OCI-LY1 (cell line): ENCODE data around the gene EVA1C.

Experiments
- H2AFZ ChIP-seq: fragments of 200-600 bp; sonication (generic), shearing (Covaris generic); 2 replicates; pipeline ENCODE4 v1.6.0; 2014; ENCODE audit warnings: antibody characterized with exemption, mild to moderate bottlenecking, low read length
- H3F3A ChIP-seq: fragments of 200-600 bp; sonication (generic), shearing (Covaris generic); 2 replicates; pipeline ENCODE4 v1.6.0; 2014; ENCODE audit warnings: mild to moderate bottlenecking, antibody characterized with exemption, low read length, moderate library complexity; ENCODE audit not compliant: insufficient read depth
- H3K27ac ChIP-seq: fragments of 200-600 bp; sonication (generic); 2 replicates; pipeline ENCODE4 v1.5.1; 2014; ENCODE audit warnings: low read length, mixed run types, mild to moderate bottlenecking, low read depth; ENCODE audit not compliant: poor library complexity, severe bottlenecking
- H3K27me3 ChIP-seq: fragments of 200-600 bp; sonication (generic); 2 replicates; pipeline ENCODE4 v1.6.0; 2014; ENCODE audit warnings: antibody characterized with exemption, mild to moderate bottlenecking, low read length, moderate library complexity; ENCODE audit not compliant: insufficient read depth
- H3K36me3 ChIP-seq: fragments of 200-600 bp; sonication (generic); 2 replicates; pipeline ENCODE4 v1.6.1; 2014; ENCODE audit warnings: mild to moderate bottlenecking, antibody characterized with exemption, low read length, moderate library complexity, mixed read lengths; ENCODE audit not compliant: insufficient read depth
- H3K4me1 ChIP-seq: fragments of 200-600 bp; sonication (generic); 2 replicates; pipeline ENCODE4 v1.5.1; 2014; ENCODE audit warnings: mild to moderate bottlenecking, low read length, moderate library complexity; ENCODE audit not compliant: insufficient read depth, severe bottlenecking
- H3K4me2 ChIP-seq: fragments of 200-600 bp; sonication (generic), shearing (Covaris generic); 2 replicates; pipeline ENCODE4 v1.6.1; 2014; ENCODE audit warnings: low read length
- H3K4me3 ChIP-seq: fragments of 200-600 bp; sonication (generic); 2 replicates; pipeline ENCODE4 v1.5.1; 2014; ENCODE audit warnings: low read length, low read depth, mild to moderate bottlenecking, mixed read lengths; ENCODE audit not compliant: poor library complexity, severe bottlenecking
- H3K79me2 ChIP-seq: fragments of 200-600 bp; shearing (Covaris generic); 2 replicates; pipeline ENCODE4 v1.6.1; 2016; ENCODE audit warnings: mixed run types, low read length, mixed read lengths; ENCODE audit not compliant: insufficient read depth
- H3K9ac ChIP-seq: fragments of 200-600 bp; sonication (generic), shearing (Covaris generic); 2 replicates; pipeline ENCODE4 v1.6.1; 2014; ENCODE audit warnings: mild to moderate bottlenecking, low read length, mixed read lengths
- H3K9me2 ChIP-seq: fragments of 200-600 bp; sonication (generic), shearing (Covaris generic); 2 replicates; pipeline ENCODE4 v1.6.1; 2014; ENCODE audit warnings: low read depth, mild to moderate bottlenecking, low read length, mixed read lengths
- H3K9me3 ChIP-seq: fragments of 200-600 bp; shearing (Covaris generic); 2 replicates; pipeline ENCODE4 v1.6.1; 2014; ENCODE audit warnings: low read length, mixed read lengths
- H4K20me1 ChIP-seq: fragments of 200-600 bp; sonication (generic), shearing (Covaris generic); 2 replicates; pipeline ENCODE4 v1.6.0; 2016; ENCODE audit warnings: mild to moderate bottlenecking, low read length; ENCODE audit not compliant: insufficient read depth
- EZH2 ChIP-seq: fragments of 200-600 bp; sonication (generic), shearing (Covaris generic); IDR thresholded peaks from 2 replicates; pipeline ENCODE4 v1.8.0; 2017; ENCODE audit warnings: borderline replicate concordance, mixed run types, mild to moderate bottlenecking, antibody characterized with exemption, low read length, moderate library complexity, mixed read lengths
- TF ChIP-seq, protein P1 (sequence below): fragments of 200-600 bp; sonication (generic), shearing (Covaris generic); IDR thresholded peaks from 2 replicates; pipeline ENCODE4 v1.5.1; 2017; ENCODE audit warnings: mild to moderate bottlenecking, antibody characterized with exemption, low read length, moderate library complexity, mixed read lengths

The EVA1C gene

GRCh38 chr21:32562426-32562825, 149.9 kb downstream of the EVA1C start:
- H4K20me1 ChIP-seq, result no peaks in the 10 kb centered on the region

GRCh38 chr21:32562915-32563314, 150.4 kb downstream of the EVA1C start:
- peaks cover 6% of the 10 kb centered on the region for H3K9me3 ChIP-seq
- no peak for TF ChIP-seq EZH2
- TF ChIP-seq, protein P1, sequence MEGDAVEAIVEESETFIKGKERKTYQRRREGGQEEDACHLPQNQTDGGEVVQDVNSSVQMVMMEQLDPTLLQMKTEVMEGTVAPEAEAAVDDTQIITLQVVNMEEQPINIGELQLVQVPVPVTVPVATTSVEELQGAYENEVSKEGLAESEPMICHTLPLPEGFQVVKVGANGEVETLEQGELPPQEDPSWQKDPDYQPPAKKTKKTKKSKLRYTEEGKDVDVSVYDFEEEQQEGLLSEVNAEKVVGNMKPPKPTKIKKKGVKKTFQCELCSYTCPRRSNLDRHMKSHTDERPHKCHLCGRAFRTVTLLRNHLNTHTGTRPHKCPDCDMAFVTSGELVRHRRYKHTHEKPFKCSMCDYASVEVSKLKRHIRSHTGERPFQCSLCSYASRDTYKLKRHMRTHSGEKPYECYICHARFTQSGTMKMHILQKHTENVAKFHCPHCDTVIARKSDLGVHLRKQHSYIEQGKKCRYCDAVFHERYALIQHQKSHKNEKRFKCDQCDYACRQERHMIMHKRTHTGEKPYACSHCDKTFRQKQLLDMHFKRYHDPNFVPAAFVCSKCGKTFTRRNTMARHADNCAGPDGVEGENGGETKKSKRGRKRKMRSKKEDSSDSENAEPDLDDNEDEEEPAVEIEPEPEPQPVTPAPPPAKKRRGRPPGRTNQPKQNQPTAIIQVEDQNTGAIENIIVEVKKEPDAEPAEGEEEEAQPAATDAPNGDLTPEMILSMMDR, result no peak
- no peak overlapping the region for H2AFZ ChIP-seq
- no peak overlapping the region for H3K4me3 ChIP-seq
- no peaks in the 10 kb centered on the region for H3K79me2 ChIP-seq
- no peak overlapping the region for H3K27ac ChIP-seq
- H3K4me2 ChIP-seq, result no peak overlapping the region
- H3K9me2 ChIP-seq, result no peaks in the 10 kb centered on the region
- H3K27me3 ChIP-seq, result no peaks in the 10 kb centered on the region
- H3F3A ChIP-seq, result no peaks in the 10 kb centered on the region
- no peaks in the 10 kb centered on the region for H3K4me1 ChIP-seq
- H4K20me1 ChIP-seq, result no peaks in the 10 kb centered on the region
- H3K9ac ChIP-seq, result no peak overlapping the region
- no peaks in the 10 kb centered on the region for H3K36me3 ChIP-seq

More at GRCh38 chr21:32562426-32562825, 149.9 kb downstream of the EVA1C start:
- Histone ChIP-seq H2AFZ (no peak overlapping the region), H3K4me2 (no peak overlapping the region), H3K4me1 (no peaks in the 10 kb centered on the region), H3K9me2 (no peaks in the 10 kb centered on the region), H3K36me3 (no peaks in the 10 kb centered on the region), H3K9me3 (peaks cover 6% of the 10 kb centered on the region), H3K79me2 (no peaks in the 10 kb centered on the region), H3K9ac (no peak overlapping the region), H3F3A (no peaks in the 10 kb centered on the region), H3K4me3 (no peak overlapping the region), H3K27ac (no peak overlapping the region), H3K27me3 (no peaks in the 10 kb centered on the region)
- no peak for TF ChIP-seq EZH2
- TF ChIP-seq, protein P1, result peak; percentile 22; the same call in 1 of the 2 replicates
